ENCODE data around the gene CBFA2T3.

Gene CBFA2T3

GRCh38 chr16:89023621-89024511 is 46.9 kb upstream of the CBFA2T3 start:
- no peaks in the 10 kb centered on the region for H3K9me3 ChIP-seq (ENCODE audit: insufficient read depth, low read length)
- H3K27me3 ChIP-seq (ENCODE audit: low read depth, low read length) = peaks cover 12% of the 10 kb centered on the region
- H3K79me2 ChIP-seq (ENCODE audit: low read length) = no peaks in the 10 kb centered on the region
- TF ChIP-seq CTCF (IDR thresholded peaks at IDR 0.05; ENCODE audit: low read depth, low read length) (no peak), EZH2phosphoT487 (IDR thresholded peaks at IDR 0.05; ENCODE audit: low read depth) (no peak)
- no peaks in the 10 kb centered on the region for H3K36me3 ChIP-seq (replicated peaks; ENCODE audit: low read depth, low read length)
- H3K9ac ChIP-seq (ENCODE audit: low read length) = no peak overlapping the region
- no peaks in the 10 kb centered on the region for H4K20me1 ChIP-seq (ENCODE audit: insufficient read depth, low read length)
- no peak overlapping the region for H3K27ac ChIP-seq (ENCODE audit: low read length)
- H3K4me3 ChIP-seq (ENCODE audit: low read length) = no peak overlapping the region
- H3K4me2 ChIP-seq (ENCODE audit: low read length) = no peak overlapping the region
- H3K4me1 ChIP-seq (ENCODE audit: low read length) = peaks cover 15% of the 10 kb centered on the region
- H2AFZ ChIP-seq (ENCODE audit: low read depth, low read length) = no peak overlapping the region

- Histone ChIP-seq H3K4me2 (ENCODE audit: low read length) (no peak overlapping the region), H3K9me3 (ENCODE audit: insufficient read depth, low read length) (no peaks in the 10 kb centered on the region), H3K27me3 (ENCODE audit: low read depth, low read length) (peaks cover 19% of the 10 kb centered on the region), H3K36me3 (replicated peaks; ENCODE audit: low read depth, low read length) (no peaks in the 10 kb centered on the region), H3K79me2 (ENCODE audit: low read length) (no peaks in the 10 kb centered on the region), H3K4me3 (ENCODE audit: low read length) (no peak overlapping the region), H4K20me1 (ENCODE audit: insufficient read depth, low read length) (no peaks in the 10 kb centered on the region), H3K4me1 (ENCODE audit: low read length) (peaks cover 15% of the 10 kb centered on the region), H2AFZ (ENCODE audit: low read depth, low read length) (no peak overlapping the region), H3K9ac (ENCODE audit: low read length) (no peak overlapping the region), H3K27ac (ENCODE audit: low read length) (no peak overlapping the region)
- no peak for TF ChIP-seq EZH2phosphoT487 (IDR thresholded peaks at IDR 0.05; ENCODE audit: low read depth)
- no peak for TF ChIP-seq CTCF (IDR thresholded peaks at IDR 0.05; ENCODE audit: low read depth, low read length)
Measured at GRCh38 chr16:89023151-89023551, 46.1 kb upstream of the CBFA2T3 start.

- Histone ChIP-seq H3K4me1 (ENCODE audit: low read length) (peaks cover 15% of the 10 kb centered on the region), H3K79me2 (ENCODE audit: low read length) (no peaks in the 10 kb centered on the region), H3K4me2 (ENCODE audit: low read length) (no peak overlapping the region), H3K27ac (ENCODE audit: low read length) (no peak overlapping the region), H3K9ac (ENCODE audit: low read length) (no peak overlapping the region), H3K9me3 (ENCODE audit: insufficient read depth, low read length) (no peaks in the 10 kb centered on the region), H3K36me3 (replicated peaks; ENCODE audit: low read depth, low read length) (no peaks in the 10 kb centered on the region), H3K4me3 (ENCODE audit: low read length) (no peak overlapping the region), H2AFZ (ENCODE audit: low read depth, low read length) (no peak overlapping the region), H3K27me3 (ENCODE audit: low read depth, low read length) (peaks cover 21% of the 10 kb centered on the region), H4K20me1 (ENCODE audit: insufficient read depth, low read length) (no peaks in the 10 kb centered on the region)
- no peak for TF ChIP-seq EZH2phosphoT487 (IDR thresholded peaks at IDR 0.05; ENCODE audit: low read depth)
- TF ChIP-seq CTCF (IDR thresholded peaks at IDR 0.05; ENCODE audit: low read depth, low read length) = no peak
Measured at GRCh38 chr16:89022051-89022836, 45.2 kb upstream of the CBFA2T3 start.
